Smooth muscle cell (in vitro differentiated cells): Measurements from ENCODE around the gene PBX3. TPM values are rescaled to one million over a fixed set of nuclear protein-coding genes. Genes with fewer than 3 reads are reported as not detected.

ENCODE experiments used
- DNase-seq: peaks from one replicate; lab custom pipeline; 2025; ENCODE audit not compliant: unreplicated experiment; lab: John Stamatoyannopoulos, UW
- H2AFZ ChIP-seq: fragments of 200-600 bp; sonication (generic); 2 replicates; pipeline ENCODE4 v1.6.0; 2016; ENCODE audit warnings: antibody characterized with exemption, low read depth, mild to moderate bottlenecking
- H3F3A ChIP-seq: fragments of 200-600 bp; sonication (generic); 2 replicates; pipeline ENCODE4 v1.6.0; 2017; ENCODE audit warnings: antibody characterized with exemption, low read depth
- H3K27ac ChIP-seq: fragments of 200-600 bp; sonication (generic); 2 replicates; pipeline ENCODE4 v1.5.1; 2016; ENCODE audit warnings: low read depth, mild to moderate bottlenecking
- H3K27me3 ChIP-seq: fragments of 200-600 bp; sonication (generic); 2 replicates; pipeline ENCODE4 v1.6.1; 2016; ENCODE audit warnings: low read depth, mild to moderate bottlenecking
- H3K36me3 ChIP-seq: fragments of 200-600 bp; sonication (generic); 2 replicates; pipeline ENCODE4 v1.5.1; 2016; ENCODE audit warnings: low read depth
- H3K4me1 ChIP-seq: fragments of 200-600 bp; sonication (generic); 2 replicates; pipeline ENCODE4 v1.5.1; 2016; ENCODE audit warnings: low read depth
- H3K4me2 ChIP-seq: fragments of 200-600 bp; sonication (generic); 2 replicates; pipeline ENCODE4 v1.6.0; 2016; ENCODE audit warnings: mild to moderate bottlenecking
- H3K4me3 ChIP-seq: fragments of 200-600 bp; sonication (generic); 2 replicates; pipeline ENCODE4 v1.5.1; 2016; ENCODE audit warnings: mild to moderate bottlenecking
- H3K79me2 ChIP-seq: fragments of 200-600 bp; sonication (generic); 2 replicates; pipeline ENCODE4 v1.6.0; 2016; ENCODE audit warnings: low read depth, mild to moderate bottlenecking
- H3K9ac ChIP-seq: fragments of 200-600 bp; sonication (generic); 2 replicates; pipeline ENCODE4 v1.6.0; 2016; ENCODE audit warnings: low read depth
- H3K9me3 ChIP-seq: fragments of 200-600 bp; sonication (generic); replicated peaks from 2 replicates; pipeline ENCODE4 v1.5.1; 2016; ENCODE audit warnings: low read depth
- H4K20me1 ChIP-seq: fragments of 200-600 bp; sonication (generic); 2 replicates; pipeline ENCODE4 v1.6.0; 2016; ENCODE audit warnings: low read depth
- CTCF ChIP-seq: fragments of 200-600 bp; sonication (generic); IDR thresholded peaks from 2 replicates; pipeline ENCODE4 v1.5.1; 2017; ENCODE audit warnings: borderline replicate concordance, mild to moderate bottlenecking, antibody characterized with exemption; ENCODE audit not compliant: insufficient read depth, poor library complexity, severe bottlenecking
- WGBS: methylation state at CpG from one replicate; pipeline ENCODE4 v1.1.7; 2016; ENCODE audit warnings: low lambda C conversion rate; 5-methylcytosine and 5-hydroxymethylcytosine counted together
- polyA plus RNA-seq: library from polyadenylated mRNA; unstranded; fragments of >200 nt; fragmentation: Nextera tagmentation; extraction: Ambion mirVana; gene quantifications from 2 replicates; pipeline ENCODE4 v1.2.1, GENCODE V29; 2016
- total RNA-seq: library from RNA; depleted of rRNA; stranded (reverse); fragments of >200 nt; gene quantifications from 2 replicates; pipeline ENCODE4 v1.2.3, GENCODE V29; 2014

Gene PBX3
- total and polyA plus RNA-seq, 2 experiments from 2014 or later: 15.3 to 34.6 TPM

GRCh38 chr9:125942125-125942524 is 195.0 kb downstream of the PBX3 start:
- H3K9me3 ChIP-seq: no peaks in the 10 kb centered on the region
- no peaks in the 10 kb centered on the region for H3K27me3 ChIP-seq
- no peak overlapping the region for H3K9ac ChIP-seq
- no peak overlapping the region for H3K4me2 ChIP-seq
- no peaks in the 10 kb centered on the region for H3K79me2 ChIP-seq
- H3K27ac ChIP-seq: no peak overlapping the region
- 83% methylated on average over 3 of the region's 3 CpGs for WGBS
- no peak overlapping the region for H3K4me3 ChIP-seq
- TF ChIP-seq CTCF: no peak
- H4K20me1 ChIP-seq: no peaks in the 10 kb centered on the region
- DNase-seq: no peak
- H2AFZ ChIP-seq: no peak overlapping the region
- H3K36me3 ChIP-seq: peaks cover 13% of the 10 kb centered on the region
- H3F3A ChIP-seq: no peaks in the 10 kb centered on the region
- no peaks in the 10 kb centered on the region for H3K4me1 ChIP-seq

GRCh38 chr9:125943831-125944230 is 196.7 kb downstream of the PBX3 start:
- H3K4me3 ChIP-seq: no peak overlapping the region
- H3K27me3 ChIP-seq: no peaks in the 10 kb centered on the region
- TF ChIP-seq CTCF: no peak
- no peak overlapping the region for H2AFZ ChIP-seq
- H3K36me3 ChIP-seq: peaks cover 19% of the 10 kb centered on the region
- no peak overlapping the region for H3K9ac ChIP-seq
- H3K79me2 ChIP-seq: no peaks in the 10 kb centered on the region
- H4K20me1 ChIP-seq: no peaks in the 10 kb centered on the region
- H3K27ac ChIP-seq: no peak overlapping the region
- WGBS: 94% methylated on average over 2 of the region's 2 CpGs
- H3K9me3 ChIP-seq: no peaks in the 10 kb centered on the region
- no peaks in the 10 kb centered on the region for H3F3A ChIP-seq
- H3K4me2 ChIP-seq: no peak overlapping the region
- H3K4me1 ChIP-seq: no peaks in the 10 kb centered on the region
- DNase-seq: no peak

- no peaks in the 10 kb centered on the region for H3F3A ChIP-seq
- TF ChIP-seq CTCF: no peak
- H3K9ac ChIP-seq: no peak overlapping the region
- H3K36me3 ChIP-seq: peaks cover 12% of the 10 kb centered on the region
- no peaks in the 10 kb centered on the region for H4K20me1 ChIP-seq
- H3K27ac ChIP-seq: no peak overlapping the region
- DNase-seq: no peak
- H3K79me2 ChIP-seq: no peaks in the 10 kb centered on the region
- no peak overlapping the region for H3K4me3 ChIP-seq
- no peaks in the 10 kb centered on the region for H3K4me1 ChIP-seq
- H3K27me3 ChIP-seq: no peaks in the 10 kb centered on the region
- H3K9me3 ChIP-seq: no peaks in the 10 kb centered on the region
- no peak overlapping the region for H3K4me2 ChIP-seq
- no peak overlapping the region for H2AFZ ChIP-seq
Observed at GRCh38 chr9:125946397-125946796, 199.2 kb downstream of the PBX3 start.

- Histone ChIP-seq H3K9ac (no peak overlapping the region), H3K4me2 (no peak overlapping the region), H3F3A (no peaks in the 10 kb centered on the region), H4K20me1 (no peaks in the 10 kb centered on the region), H3K27ac (no peak overlapping the region), H3K9me3 (no peaks in the 10 kb centered on the region), H3K4me1 (no peaks in the 10 kb centered on the region), H3K79me2 (no peaks in the 10 kb centered on the region), H3K4me3 (no peak overlapping the region), H2AFZ (no peak overlapping the region), H3K27me3 (no peaks in the 10 kb centered on the region), H3K36me3 (peaks cover 12% of the 10 kb centered on the region)
- DNase-seq: no peak
- WGBS: 89% methylated on average over 4 of the region's 4 CpGs
- TF ChIP-seq CTCF: no peak
Observed at GRCh38 chr9:125948887-125949596, 201.9 kb downstream of the PBX3 start.
